Measurements from ENCODE around the gene GDPD5. TPM values are rescaled to one million over a fixed set of nuclear protein-coding genes. Genes with fewer than 3 reads are reported as not detected.
A peak's percentile ranks its signal among the peaks of the same experiment; 100 is the strongest.

GDPD5 gene
- total RNA-seq, 2 experiments from 2014 or later: 13.5 to 57.3 TPM

- POLR2A ChIA-PET: interaction anchor here (0.6 kb wide), 1 partner anchor 9 kb away, joined by 3 read pairs; no protein-coding TSS in a partner anchor
Observed at GRCh38 chr11:75532200-75533048, 6.7 kb upstream of the GDPD5 start.

GRCh38 chr11:75531325-75531724 is 5.6 kb upstream of the GDPD5 start:
- Histone ChIP-seq H3K4me3 (ENCODE audit: low read depth, low read length, poor library complexity, severe bottlenecking) (no peak overlapping the region), H3K9me3 (ENCODE audit: low read length) (no peaks in the 10 kb centered on the region), H2AFZ (ENCODE audit: low read length) (no peak overlapping the region), H3K4me2 (ENCODE audit: low read length) (no peak overlapping the region), H4K20me1 (ENCODE audit: insufficient read depth, low read length) (no peaks in the 10 kb centered on the region), H3K36me3 (ENCODE audit: insufficient read depth, low read length) (no peaks in the 10 kb centered on the region), H3K4me1 (ENCODE audit: insufficient read depth, low read length, poor library complexity, severe bottlenecking) (peaks cover 4% of the 10 kb centered on the region), H3K9me2 (ENCODE audit: insufficient read depth, low read length) (no peaks in the 10 kb centered on the region), H3K79me2 (ENCODE audit: insufficient read depth, low read depth, low read length) (no peaks in the 10 kb centered on the region), H3K27ac (ENCODE audit: low read depth, low read length, poor library complexity, severe bottlenecking) (no peak overlapping the region)
- no TSS peak for BruUV-seq (replicated peaks)
- ChIA-PET POLR2A (no interaction called here), CTCF (ENCODE audit: unreplicated experiment) (interaction anchor here (1.7 kb wide), 1 partner anchor 86 kb away, joined by 3 read pairs; no protein-coding TSS in a partner anchor)
- intact Hi-C loops (cut with micrococcal nuclease; ENCODE audit: unreplicated experiment): no loop called here
- TF ChIP-seq EZH2phosphoT487 (IDR thresholded peaks at IDR 0.05; ENCODE audit: borderline replicate concordance, low read depth, low read length): no peak
- TF ChIP-seq CTCF (conservative IDR thresholded peaks at IDR 0.05; ENCODE audit: low read length): no peak
- DNase-seq (ENCODE audit: low spot score): no peak

More at GRCh38 chr11:75532200-75533048, 6.7 kb upstream of the GDPD5 start:
- Histone ChIP-seq H3K4me2 (ENCODE audit: low read length) (no peak overlapping the region), H2AFZ (ENCODE audit: low read length) (no peak overlapping the region), H3K36me3 (ENCODE audit: insufficient read depth, low read length) (no peaks in the 10 kb centered on the region), H3K9me3 (ENCODE audit: low read length) (no peaks in the 10 kb centered on the region), H3K27ac (ENCODE audit: low read depth, low read length, poor library complexity, severe bottlenecking) (no peak overlapping the region), H3K4me3 (ENCODE audit: low read depth, low read length, poor library complexity, severe bottlenecking) (no peak overlapping the region), H4K20me1 (ENCODE audit: insufficient read depth, low read length) (no peaks in the 10 kb centered on the region), H3K9me2 (ENCODE audit: insufficient read depth, low read length) (no peaks in the 10 kb centered on the region), H3K4me1 (ENCODE audit: insufficient read depth, low read length, poor library complexity, severe bottlenecking) (peaks cover 7% of the 10 kb centered on the region), H3K79me2 (ENCODE audit: insufficient read depth, low read depth, low read length) (no peaks in the 10 kb centered on the region)
- BruUV-seq (replicated peaks): no TSS peak
- DNase-seq (ENCODE audit: low spot score): peak; percentile 79
- TF ChIP-seq CTCF (conservative IDR thresholded peaks at IDR 0.05; ENCODE audit: low read length) (peak; percentile 94), EZH2phosphoT487 (IDR thresholded peaks at IDR 0.05; ENCODE audit: borderline replicate concordance, low read depth, low read length) (no peak)
- CTCF ChIA-PET (ENCODE audit: unreplicated experiment): interaction anchor here (1.7 kb wide), 1 partner anchor 87 kb away, joined by 3 read pairs; no protein-coding TSS in a partner anchor
- intact Hi-C loops (cut with micrococcal nuclease; ENCODE audit: unreplicated experiment): loop anchor here (1.0 kb wide), 2 partner anchors 87 to 144 kb away; no protein-coding TSS in a partner anchor

- POLR2A ChIA-PET: no interaction called here
- Histone ChIP-seq H3K4me3 (ENCODE audit: low read depth, low read length, poor library complexity, severe bottlenecking) (no peak overlapping the region), H3K4me2 (ENCODE audit: low read length) (no peak overlapping the region), H3K9me3 (ENCODE audit: low read length) (no peaks in the 10 kb centered on the region), H3K79me2 (ENCODE audit: insufficient read depth, low read depth, low read length) (no peaks in the 10 kb centered on the region), H4K20me1 (ENCODE audit: insufficient read depth, low read length) (no peaks in the 10 kb centered on the region), H3K4me1 (ENCODE audit: insufficient read depth, low read length, poor library complexity, severe bottlenecking) (peaks cover 4% of the 10 kb centered on the region), H2AFZ (ENCODE audit: low read length) (no peak overlapping the region), H3K27ac (ENCODE audit: low read depth, low read length, poor library complexity, severe bottlenecking) (no peak overlapping the region), H3K36me3 (ENCODE audit: insufficient read depth, low read length) (no peaks in the 10 kb centered on the region), H3K9me2 (ENCODE audit: insufficient read depth, low read length) (no peaks in the 10 kb centered on the region)
- CTCF ChIA-PET (ENCODE audit: unreplicated experiment): interaction anchor here (1.7 kb wide), 1 partner anchor 85 kb away, joined by 3 read pairs; no protein-coding TSS in a partner anchor
- TF ChIP-seq EZH2phosphoT487 (IDR thresholded peaks at IDR 0.05; ENCODE audit: borderline replicate concordance, low read depth, low read length) (no peak), CTCF (conservative IDR thresholded peaks at IDR 0.05; ENCODE audit: low read length) (no peak)
- no TSS peak for BruUV-seq (replicated peaks)
- DNase-seq (ENCODE audit: low spot score): no peak
- intact Hi-C loops (cut with micrococcal nuclease; ENCODE audit: unreplicated experiment): no loop called here
Observed at GRCh38 chr11:75530577-75530976, 4.8 kb upstream of the GDPD5 start.
